ENCODE measurements around the gene ATM. TPM values are rescaled to one million over a fixed set of nuclear protein-coding genes. Genes with fewer than 3 reads are reported as not detected.

ATM gene
- total RNA-seq, 1 experiment from 2014 or later, result 28.9 TPM

DNA sequence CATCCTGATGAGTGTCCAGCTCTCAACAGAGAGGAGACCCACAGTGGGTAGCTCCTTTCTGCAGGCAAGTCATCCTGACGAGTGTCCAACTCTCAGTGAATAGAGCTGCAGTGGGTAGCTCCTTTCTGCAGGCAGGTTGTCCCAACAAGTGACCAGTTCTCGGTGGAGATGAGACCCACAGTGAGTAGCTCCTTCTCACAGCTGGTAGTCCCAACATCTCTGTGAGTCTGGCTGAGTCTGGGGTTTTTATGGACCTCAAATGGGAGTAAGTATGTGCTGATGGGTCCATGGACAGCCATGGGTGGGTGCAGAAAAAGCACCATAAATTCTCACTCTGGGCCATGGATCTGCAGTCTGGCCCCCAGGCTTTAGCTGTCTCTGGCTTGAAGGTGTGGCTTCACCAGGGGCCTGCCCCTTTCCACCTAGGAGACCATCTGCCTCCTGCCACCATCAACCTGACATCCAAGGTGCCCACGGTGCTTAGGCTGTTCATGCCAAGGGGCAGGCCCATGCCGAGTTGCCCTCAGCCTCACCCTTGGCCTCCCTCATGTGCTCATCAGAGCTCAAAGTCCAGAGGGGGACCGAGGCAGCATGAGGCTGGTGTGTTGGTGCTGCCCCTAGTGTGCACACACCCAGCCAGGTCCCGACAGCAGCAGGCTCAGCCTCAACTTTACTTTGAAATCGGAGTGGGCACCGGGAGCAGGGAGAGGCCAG is 15.7 kb upstream of the ATM start:
- no peak for DNase-seq (ENCODE audit: low read depth in 1 of 2, low spot score in 2 of 2)
- H3K4me3 ChIP-seq, result no peak overlapping the region
- H3K27ac ChIP-seq, result no peak overlapping the region
- H3K27me3 ChIP-seq (replicated peaks), result no peaks in the 10 kb centered on the region
- H3K9me3 ChIP-seq (replicated peaks), result no peaks in the 10 kb centered on the region
- H3K36me3 ChIP-seq, result peaks cover 5% of the 10 kb centered on the region
- no peaks in the 10 kb centered on the region for H3K4me1 ChIP-seq (replicated peaks)

DNA sequence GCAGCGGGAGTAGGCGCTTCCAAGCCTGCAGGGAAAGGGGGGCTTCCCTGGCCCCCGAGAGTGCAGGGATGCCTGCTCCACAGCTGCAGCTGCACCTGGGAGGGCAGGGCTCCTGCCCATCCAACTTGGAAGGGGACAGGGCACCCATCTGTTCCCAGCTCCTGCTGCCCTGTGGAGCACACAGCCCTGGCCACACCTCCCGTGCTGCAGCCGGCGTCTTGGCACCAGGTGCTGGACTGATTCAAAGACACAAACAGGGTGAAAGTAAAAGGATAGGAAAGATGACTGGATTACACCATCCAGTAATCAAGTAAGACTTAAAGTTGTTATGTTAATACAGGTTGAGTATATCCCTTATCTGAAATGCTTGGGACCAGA is 15.2 kb upstream of the ATM start:
- Histone ChIP-seq H3K36me3 (peaks cover 5% of the 10 kb centered on the region), H3K9me3 (replicated peaks) (no peaks in the 10 kb centered on the region), H3K4me1 (replicated peaks) (no peaks in the 10 kb centered on the region)

DNA sequence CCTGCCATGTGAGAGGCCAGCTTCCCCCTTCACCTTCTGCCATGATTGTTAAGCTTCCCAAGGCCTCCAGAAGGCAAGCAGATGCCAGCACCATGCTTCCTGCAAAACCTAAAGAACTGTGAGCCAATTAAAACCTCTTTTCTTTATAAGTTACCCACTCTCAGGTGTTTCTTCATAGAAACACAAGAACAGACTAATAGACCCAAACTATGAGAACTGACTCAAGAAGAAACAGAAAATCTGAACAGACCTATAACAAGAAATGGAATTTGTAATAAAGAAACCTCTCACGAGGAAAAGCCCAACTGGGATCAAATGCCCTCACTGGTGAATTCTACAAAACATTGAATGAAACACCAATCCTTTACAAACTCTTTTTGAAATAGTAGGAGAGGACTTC is 12.4 kb upstream of the ATM start:
- Histone ChIP-seq H3K27me3 (replicated peaks) (no peaks in the 10 kb centered on the region), H3K9me3 (replicated peaks) (no peaks in the 10 kb centered on the region), H3K27ac (no peak overlapping the region), H3K4me1 (replicated peaks) (no peaks in the 10 kb centered on the region), H3K4me3 (no peak overlapping the region), H3K36me3 (peaks cover 5% of the 10 kb centered on the region)
- no peak for DNase-seq (ENCODE audit: low read depth in 1 of 2, low spot score in 2 of 2)

More for the DNA sequence above, 15.2 kb upstream of the ATM start:
- no peak for DNase-seq (ENCODE audit: low read depth in 1 of 2, low spot score in 2 of 2)
- Histone ChIP-seq H3K4me3 (no peak overlapping the region), H3K27ac (no peak overlapping the region), H3K27me3 (replicated peaks) (no peaks in the 10 kb centered on the region)

DNA sequence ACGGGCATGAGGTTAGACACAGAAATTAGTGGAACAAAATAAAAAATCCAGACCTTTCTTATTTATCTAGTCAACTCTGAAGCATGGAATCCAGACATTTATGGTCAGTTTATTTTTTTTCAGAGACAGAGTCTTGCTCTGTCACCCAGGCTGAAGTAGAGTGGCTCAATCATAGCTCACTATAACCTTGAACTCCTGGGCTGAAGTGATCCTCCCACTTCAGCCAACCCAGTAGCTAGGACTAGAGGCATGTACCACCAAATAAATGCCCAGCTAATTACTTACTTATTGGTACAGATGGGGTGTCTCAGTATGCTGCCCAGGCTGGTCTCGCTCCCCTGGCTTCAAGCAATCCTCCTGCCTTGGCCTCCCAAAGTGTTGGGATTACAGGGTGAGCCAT is 9.1 kb upstream of the ATM start:
- Histone ChIP-seq H3K4me3 (no peak overlapping the region), H3K9me3 (replicated peaks) (no peaks in the 10 kb centered on the region), H3K36me3 (no peaks in the 10 kb centered on the region), H3K4me1 (replicated peaks) (no peaks in the 10 kb centered on the region), H3K27me3 (replicated peaks) (no peaks in the 10 kb centered on the region), H3K27ac (no peak overlapping the region)
- DNase-seq (ENCODE audit: low read depth in 1 of 2, low spot score in 2 of 2), result no peak

DNA sequence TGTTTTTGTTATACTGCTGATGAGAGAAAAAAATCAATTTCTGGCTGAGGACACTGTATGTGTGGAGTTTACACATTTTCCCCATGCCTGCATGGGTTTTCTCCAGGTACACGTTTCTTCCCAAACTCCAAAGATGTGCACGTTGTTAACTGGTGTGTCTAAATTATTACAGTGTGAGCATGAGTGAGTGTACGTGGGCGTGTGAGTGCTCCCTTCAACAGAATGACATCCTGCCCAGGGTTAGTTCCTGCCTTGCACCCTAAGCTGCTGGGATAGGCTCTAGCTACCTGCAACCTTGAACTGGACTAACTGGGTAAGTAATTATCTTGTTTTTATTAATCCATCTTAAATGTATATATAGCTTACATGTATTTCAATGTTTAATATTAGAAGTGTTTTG is 5.9 kb upstream of the ATM start:
- H3K4me3 ChIP-seq, result no peak overlapping the region

DNA sequence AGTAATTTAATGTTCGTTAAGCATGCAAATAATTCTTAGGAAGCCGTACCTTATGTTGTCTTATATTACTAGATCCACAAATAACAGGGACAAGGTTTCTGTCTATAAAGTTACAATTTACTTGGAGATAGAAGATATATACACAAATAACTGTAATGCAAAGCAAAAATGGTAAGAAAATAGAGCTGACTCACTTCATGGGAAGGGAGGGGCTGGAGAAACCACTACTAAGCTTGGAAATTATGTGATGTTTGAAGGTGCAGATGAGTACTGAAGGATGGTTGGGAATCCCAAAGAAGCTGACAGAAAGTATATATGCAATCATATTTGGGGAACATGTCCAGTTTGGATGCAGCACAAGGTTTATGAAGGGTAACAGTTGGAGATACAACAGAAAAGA is 4.4 kb upstream of the ATM start:
- Histone ChIP-seq H3K27me3 (replicated peaks) (no peaks in the 10 kb centered on the region), H3K4me1 (replicated peaks) (no peaks in the 10 kb centered on the region), H3K4me3 (no peak overlapping the region), H3K36me3 (no peaks in the 10 kb centered on the region), H3K9me3 (replicated peaks) (no peaks in the 10 kb centered on the region), H3K27ac (no peak overlapping the region)
- no peak for DNase-seq (ENCODE audit: low read depth in 1 of 2, low spot score in 2 of 2)

More for the DNA sequence above, 5.9 kb upstream of the ATM start:
- DNase-seq (ENCODE audit: low read depth in 1 of 2, low spot score in 2 of 2), result no peak
- Histone ChIP-seq H3K9me3 (replicated peaks) (no peaks in the 10 kb centered on the region), H3K36me3 (no peaks in the 10 kb centered on the region), H3K27me3 (replicated peaks) (no peaks in the 10 kb centered on the region), H3K27ac (no peak overlapping the region), H3K4me1 (replicated peaks) (no peaks in the 10 kb centered on the region)

DNA sequence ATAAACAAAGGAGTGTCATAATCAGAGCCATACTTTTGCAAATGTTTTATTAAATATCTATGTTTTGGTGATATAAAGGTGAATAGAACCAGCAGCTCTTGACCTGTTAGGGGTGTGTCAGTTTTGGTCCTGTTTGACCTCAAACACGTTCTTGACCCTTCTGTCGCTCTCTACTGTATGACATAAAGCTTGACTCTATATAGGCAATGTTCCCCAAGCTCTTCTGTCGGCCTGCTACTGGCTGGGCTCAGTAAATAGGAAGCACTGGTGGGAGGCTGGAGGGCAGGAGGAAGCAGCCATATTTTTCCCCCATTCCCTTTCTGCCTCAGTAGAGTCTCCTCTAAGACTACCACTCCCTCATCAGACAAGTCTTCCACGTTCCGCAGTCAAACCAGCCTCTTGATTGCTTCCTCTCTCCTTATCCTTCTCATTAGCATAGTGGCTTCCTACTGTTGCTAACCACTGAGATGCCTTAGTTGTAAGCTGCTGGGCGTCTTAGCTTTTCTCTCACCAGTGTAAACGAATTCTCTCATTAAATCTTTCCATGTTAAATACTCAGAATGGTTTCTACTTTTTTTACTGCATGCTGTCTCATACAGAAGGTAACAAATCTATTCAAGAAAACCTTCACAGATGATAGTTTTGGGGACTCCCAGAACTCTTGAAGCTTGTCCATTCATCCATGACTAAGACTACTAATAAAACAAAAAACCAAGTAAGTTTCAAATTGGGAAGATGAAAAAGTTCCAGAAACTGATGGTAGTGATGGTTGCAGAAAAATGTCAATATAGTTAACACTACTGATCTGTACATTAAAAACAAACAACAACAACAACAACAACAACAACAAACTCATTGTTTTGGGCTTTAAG is 3.7 kb upstream of the ATM start:
- H3K4me3 ChIP-seq, result no peak overlapping the region
- H3K4me1 ChIP-seq (replicated peaks), result peaks cover 6% of the 10 kb centered on the region; the same call in 1 of the 2 replicates
- H3K36me3 ChIP-seq, result no peaks in the 10 kb centered on the region
- no peak for DNase-seq (ENCODE audit: low read depth in 1 of 2, low spot score in 2 of 2)
- H3K27me3 ChIP-seq (replicated peaks), result no peaks in the 10 kb centered on the region
- H3K27ac ChIP-seq, result no peak overlapping the region
- no peaks in the 10 kb centered on the region for H3K9me3 ChIP-seq (replicated peaks)

DNA sequence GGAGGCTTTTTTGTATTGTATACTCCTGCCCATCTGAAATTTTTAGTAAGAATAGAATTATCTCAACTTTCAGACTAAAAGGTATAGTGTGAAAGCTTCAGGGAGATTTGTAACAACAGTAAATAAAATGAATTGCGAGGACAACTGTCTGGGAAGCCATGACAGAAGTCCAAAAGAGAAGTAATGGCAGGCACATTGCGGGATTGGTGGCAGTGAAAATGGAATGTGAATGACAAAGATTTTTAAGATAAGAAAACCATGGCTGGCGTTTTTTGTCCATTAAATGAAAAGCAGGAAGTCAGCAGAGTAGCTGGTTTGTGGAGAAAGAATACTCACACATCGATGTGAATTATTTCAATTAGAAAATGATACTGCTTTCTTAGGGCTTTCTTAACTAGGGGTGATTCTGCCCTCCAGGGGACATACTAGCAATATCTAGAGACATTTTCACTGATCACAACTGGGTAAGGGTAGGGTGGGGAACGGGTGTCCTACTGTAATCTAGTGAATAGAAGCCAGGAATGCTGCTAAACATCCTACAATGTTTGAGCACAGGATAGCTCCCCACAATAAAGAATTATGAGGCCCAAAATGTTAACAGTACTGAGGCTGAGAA is 2.0 kb upstream of the ATM start:
- Histone ChIP-seq H3K27me3 (replicated peaks) (no peaks in the 10 kb centered on the region), H3K4me3 (peak overlapping the region; percentile 60), H3K27ac (no peak overlapping the region), H3K36me3 (no peaks in the 10 kb centered on the region), H3K9me3 (replicated peaks) (no peaks in the 10 kb centered on the region), H3K4me1 (replicated peaks) (peaks cover 6% of the 10 kb centered on the region; the same call in 1 of the 2 replicates)
- no peak for DNase-seq (ENCODE audit: low read depth in 1 of 2, low spot score in 2 of 2)

DNA sequence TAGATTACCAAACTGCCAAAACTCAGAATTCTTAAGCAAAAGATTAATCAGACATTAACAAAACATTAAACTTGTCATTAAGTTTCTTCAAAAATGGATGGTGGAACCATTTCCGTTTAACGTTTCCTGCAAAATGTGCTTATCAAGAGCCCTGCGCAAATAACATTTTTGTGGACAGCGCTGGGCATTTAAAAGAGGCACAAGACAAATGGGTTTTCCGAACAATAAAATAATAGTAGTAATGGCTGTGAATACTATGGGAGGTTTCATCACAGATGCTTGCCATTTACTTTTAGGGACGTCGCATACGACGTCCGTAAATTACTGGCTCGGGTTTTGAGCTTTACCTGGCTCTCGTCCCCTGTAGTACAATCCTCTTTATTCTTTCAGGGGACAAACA is 1.5 kb upstream of the ATM start:
- Histone ChIP-seq H3K36me3 (no peaks in the 10 kb centered on the region), H3K27ac (peak overlapping the region; percentile 72; the same call in 1 of the 2 replicates), H3K4me3 (peak overlapping the region; percentile 60), H3K9me3 (replicated peaks) (no peaks in the 10 kb centered on the region), H3K4me1 (replicated peaks) (peaks cover 6% of the 10 kb centered on the region; the same call in 1 of the 2 replicates), H3K27me3 (replicated peaks) (no peaks in the 10 kb centered on the region)
- DNase-seq (ENCODE audit: low read depth in 1 of 2, low spot score in 2 of 2), result peak in 1 of 2 experiments; percentile 3

DNA sequence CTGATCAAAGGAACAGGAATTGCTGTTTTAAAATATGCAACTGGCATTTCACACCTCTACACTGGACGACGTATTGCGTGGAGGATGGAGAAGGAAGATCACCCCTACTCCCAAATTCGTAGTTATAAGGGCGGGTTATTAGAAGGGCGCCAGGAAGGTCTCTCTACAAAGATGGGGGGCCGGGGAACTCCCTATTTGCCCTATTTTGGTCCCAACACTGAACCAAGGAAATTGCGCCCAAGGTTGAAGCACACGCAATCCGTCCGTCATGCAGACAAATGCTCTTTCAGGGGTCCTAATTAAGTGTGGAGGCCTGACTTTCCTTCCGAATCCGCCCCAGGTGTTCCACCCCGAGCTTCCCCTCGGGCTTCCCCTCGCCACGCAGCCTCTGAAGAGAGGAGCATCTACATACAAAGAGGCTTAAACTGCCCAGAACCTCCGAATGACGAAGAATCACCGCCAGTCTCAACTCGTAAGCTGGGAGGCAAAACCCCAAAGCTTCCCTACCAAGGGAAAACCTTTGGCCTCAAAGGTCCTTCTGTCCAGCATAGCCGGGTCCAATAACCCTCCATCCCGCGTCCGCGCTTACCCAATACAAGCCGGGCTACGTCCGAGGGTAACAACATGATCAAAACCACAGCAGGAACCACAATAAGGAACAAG is 825 bp upstream of the ATM start:
- Histone ChIP-seq H3K9me3 (replicated peaks) (no peaks in the 10 kb centered on the region), H3K27ac (peak overlapping the region; percentile 72), H3K36me3 (no peaks in the 10 kb centered on the region), H3K27me3 (replicated peaks) (no peaks in the 10 kb centered on the region), H3K4me3 (peak overlapping the region; percentile 60), H3K4me1 (replicated peaks) (peaks cover 6% of the 10 kb centered on the region; the same call in 1 of the 2 replicates)
- no peak for DNase-seq (ENCODE audit: low read depth in 1 of 2, low spot score in 2 of 2)

DNA sequence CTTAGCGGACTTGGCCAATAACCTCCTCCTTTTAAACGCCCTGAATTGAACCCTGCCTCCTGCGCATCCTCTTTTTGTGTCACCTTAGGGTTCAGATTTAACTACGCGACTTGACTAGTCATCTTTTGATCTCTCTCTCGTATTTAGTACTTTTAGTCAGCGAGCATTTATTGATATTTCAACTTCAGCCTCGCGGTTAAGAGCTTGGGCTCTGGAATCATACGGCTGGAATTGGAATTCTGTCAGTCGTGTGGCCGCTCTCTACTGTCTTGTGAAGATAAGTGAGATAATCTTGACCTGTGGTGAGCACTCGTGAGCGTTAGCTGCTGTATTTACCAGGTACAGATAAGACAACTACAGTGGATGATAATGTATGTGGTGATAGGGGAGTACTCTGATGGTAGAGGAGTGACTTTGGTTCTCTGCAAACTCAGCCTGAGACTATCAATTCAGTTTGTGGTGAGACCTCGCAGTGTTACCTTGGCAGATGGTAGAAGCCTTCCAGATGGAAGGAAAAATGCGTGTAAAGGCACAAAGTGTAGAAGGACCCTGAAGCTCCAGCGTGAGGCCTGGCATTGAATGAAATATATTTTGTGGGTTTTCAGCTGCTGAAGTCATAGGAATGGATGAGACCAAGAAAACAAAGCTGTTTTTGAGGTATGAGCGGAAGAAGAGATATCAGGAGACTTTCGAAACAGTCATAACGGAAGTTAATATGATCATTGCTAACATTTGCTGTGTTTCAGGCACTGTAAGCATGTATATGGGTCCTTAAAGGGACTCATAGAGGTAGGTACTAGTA is 682 bp downstream of the ATM start:
- Histone ChIP-seq H3K4me3 (peak overlapping the region; percentile 60), H3K4me1 (replicated peaks) (peaks cover 6% of the 10 kb centered on the region; the same call in 1 of the 2 replicates), H3K9me3 (replicated peaks) (no peaks in the 10 kb centered on the region), H3K36me3 (no peaks in the 10 kb centered on the region; the same call in 1 of the 2 replicates), H3K27me3 (replicated peaks) (no peaks in the 10 kb centered on the region), H3K27ac (peak overlapping the region; percentile 59)
- no peak for DNase-seq (ENCODE audit: low read depth in 1 of 2, low spot score in 2 of 2)

DNA sequence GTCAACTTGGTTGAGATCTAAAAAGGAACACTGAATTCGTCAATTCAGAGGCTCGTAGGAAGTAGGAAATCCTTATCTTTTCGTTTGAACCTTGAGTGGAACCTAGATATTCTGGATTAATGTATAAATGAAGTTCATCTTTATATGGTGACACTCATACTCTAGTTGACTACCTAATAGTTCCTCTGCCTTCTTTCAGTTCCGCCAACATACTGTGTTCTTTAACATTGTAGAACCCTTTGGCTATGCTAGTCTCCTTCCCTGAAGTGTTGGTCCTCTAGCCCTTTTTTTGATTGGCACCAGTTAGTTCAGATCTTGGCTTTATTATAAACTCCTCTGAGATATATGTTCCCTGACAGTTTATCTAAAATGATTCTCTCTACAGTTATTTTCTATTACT is 1.5 kb downstream of the ATM start:
- Histone ChIP-seq H3K36me3 (no peaks in the 10 kb centered on the region; the same call in 1 of the 2 replicates), H3K9me3 (replicated peaks) (no peaks in the 10 kb centered on the region), H3K4me3 (peak overlapping the region; percentile 60; the same call in 1 of the 2 replicates), H3K4me1 (replicated peaks) (peaks cover 6% of the 10 kb centered on the region; the same call in 1 of the 2 replicates), H3K27ac (no peak overlapping the region), H3K27me3 (replicated peaks) (no peaks in the 10 kb centered on the region)
- DNase-seq (ENCODE audit: low read depth in 1 of 2, low spot score in 2 of 2), result no peak

Data from SJSA1 (cell line).